HG03520 (cell line): Measurements from ENCODE around the gene SMTNL2.
"Not testable (repeated sequence)": the region's sequence is repeated elsewhere in the genome, so short reads cannot be mapped to it uniquely, and the experiment has no call there.

Experiments used
- ATAC-seq: cut with Tn5 transposase; IDR thresholded peaks from one replicate; pipeline ENCODE4 v1.9.1; 2021; ENCODE audit warnings: mild to moderate bottlenecking, moderate library complexity; ENCODE audit not compliant: unreplicated experiment

The SMTNL2 gene

DNA sequence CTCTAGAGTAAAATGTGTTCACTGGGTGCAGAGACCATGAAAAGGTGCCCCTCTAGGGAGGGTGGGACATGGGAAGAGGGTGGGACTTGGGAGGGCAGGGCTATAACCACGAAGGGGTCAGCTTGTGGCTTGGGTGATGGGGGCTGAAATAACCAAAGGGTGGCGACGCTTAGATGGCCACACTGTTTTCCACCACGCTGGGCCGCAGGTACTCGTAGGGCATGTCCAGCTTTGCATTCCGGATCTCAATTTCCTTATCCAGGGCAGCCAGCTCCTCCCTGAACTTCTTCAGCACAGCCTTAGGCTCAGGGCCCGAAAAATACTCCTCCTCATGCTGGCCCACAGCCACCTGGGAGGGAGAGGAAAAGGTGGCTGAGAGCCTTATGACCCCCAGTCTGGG lies 47.1 kb downstream of the SMTNL2 start:
- no peak for ATAC-seq

DNA sequence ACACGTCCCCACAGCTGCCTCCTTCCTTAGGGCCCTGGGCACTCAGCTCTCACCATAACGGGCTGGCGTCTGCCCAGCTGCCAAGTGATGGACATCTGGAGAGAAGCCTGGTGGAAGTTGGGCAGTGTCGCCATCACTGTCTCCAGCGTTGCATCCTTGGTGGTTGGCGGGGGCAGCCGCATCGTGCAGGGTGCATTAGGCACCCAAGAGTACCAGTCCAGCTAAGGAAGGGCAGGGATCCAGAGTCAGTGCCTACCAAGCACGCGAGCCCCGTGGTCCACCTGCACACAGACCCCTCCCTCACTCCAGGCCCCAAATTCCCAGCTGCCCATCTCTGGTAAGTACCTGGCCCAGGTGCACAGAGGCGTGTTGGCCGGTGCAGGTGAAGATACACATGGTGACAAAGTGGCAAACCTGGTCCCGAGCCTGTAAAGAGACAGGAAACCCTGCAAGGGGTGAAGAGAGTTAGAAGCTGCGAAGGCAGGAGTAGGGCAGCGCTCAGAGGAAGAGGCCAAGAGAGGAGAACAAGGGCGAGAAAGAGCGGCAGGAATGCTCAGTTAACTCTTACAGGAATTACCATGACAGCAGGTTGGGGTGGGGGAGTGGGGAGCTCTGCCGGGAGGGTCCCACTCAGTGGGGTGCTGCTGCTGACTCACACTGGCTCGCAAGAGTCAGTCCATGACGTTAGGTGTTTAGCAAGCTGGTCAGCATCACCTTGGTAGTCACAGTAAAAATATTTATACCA lies 47.7 kb downstream of the SMTNL2 start:
- ATAC-seq, result no peak

- no peak for ATAC-seq
Measured at GRCh38 chr17:4632581-4632920, 48.2 kb downstream of the SMTNL2 start.

GRCh38 chr17:4633643-4634042 lies 49.3 kb downstream of the SMTNL2 start:
- no peak for ATAC-seq

DNA sequence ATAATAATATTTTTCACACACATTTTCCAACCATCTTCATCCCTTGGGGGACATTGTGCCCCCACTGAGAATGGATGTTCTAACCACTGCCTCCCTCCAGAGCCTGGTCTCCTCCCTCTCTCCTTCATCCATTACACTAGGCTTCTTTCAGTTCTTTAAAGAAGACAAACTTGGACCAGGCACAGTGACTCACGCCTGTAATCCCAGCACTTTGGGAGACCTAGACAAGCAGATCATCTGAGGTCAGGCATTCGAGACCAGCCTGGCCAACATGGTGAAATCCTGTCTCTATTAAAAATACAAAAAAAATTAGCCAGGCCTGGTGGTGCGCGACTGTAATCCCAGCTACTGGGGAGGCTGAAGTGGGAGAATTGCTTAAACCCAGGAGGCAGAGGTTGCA lies 50.6 kb downstream of the SMTNL2 start:
- no peak for ATAC-seq

DNA sequence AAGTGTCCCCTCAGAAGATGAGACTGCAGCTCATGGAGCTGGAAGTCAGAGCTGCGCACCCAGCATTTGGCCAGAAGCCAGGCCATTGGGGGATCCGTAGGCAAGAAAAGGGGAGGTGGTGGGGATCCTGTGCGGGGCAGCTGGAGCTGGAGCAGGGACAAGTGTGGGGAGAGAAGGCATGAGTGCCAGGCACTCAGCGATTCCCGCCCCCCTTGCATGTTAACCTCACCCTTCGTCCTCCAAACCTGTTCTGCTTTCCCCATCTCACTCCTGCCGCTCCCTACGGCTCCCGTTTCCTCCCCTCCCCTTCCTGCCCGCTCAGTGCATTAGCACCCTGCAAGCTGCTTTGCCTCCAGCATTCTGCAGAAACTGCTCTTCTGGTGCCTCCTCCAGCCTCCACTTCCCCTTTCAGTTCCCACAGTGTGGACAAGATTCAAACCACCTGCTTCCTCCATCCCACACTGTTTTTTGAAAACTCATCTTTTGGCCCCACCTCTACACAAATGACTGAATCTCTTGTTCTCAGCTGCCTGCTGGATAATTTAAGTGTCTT lies 51.6 kb downstream of the SMTNL2 start:
- no peak for ATAC-seq

- ATAC-seq, result no peak
Measured at GRCh38 chr17:4636474-4637100, 52.3 kb downstream of the SMTNL2 start.

- ATAC-seq, result not testable (repeated sequence)
Measured at GRCh38 chr17:4638766-4639165, 54.4 kb downstream of the SMTNL2 start.

GRCh38 chr17:4639301-4640059 lies 55.2 kb downstream of the SMTNL2 start:
- ATAC-seq, result not testable (repeated sequence)

GRCh38 chr17:4640569-4641188 lies 56.4 kb downstream of the SMTNL2 start:
- ATAC-seq, result not testable (repeated sequence)

GRCh38 chr17:4641297-4642195 lies 57.2 kb downstream of the SMTNL2 start, which contains the start of gene ALOX15:
ALOX15 (minus strand) TSS chr17:4641678; CDS start chr17:4641651, 27 bp downstream.
- no peak for ATAC-seq

DNA sequence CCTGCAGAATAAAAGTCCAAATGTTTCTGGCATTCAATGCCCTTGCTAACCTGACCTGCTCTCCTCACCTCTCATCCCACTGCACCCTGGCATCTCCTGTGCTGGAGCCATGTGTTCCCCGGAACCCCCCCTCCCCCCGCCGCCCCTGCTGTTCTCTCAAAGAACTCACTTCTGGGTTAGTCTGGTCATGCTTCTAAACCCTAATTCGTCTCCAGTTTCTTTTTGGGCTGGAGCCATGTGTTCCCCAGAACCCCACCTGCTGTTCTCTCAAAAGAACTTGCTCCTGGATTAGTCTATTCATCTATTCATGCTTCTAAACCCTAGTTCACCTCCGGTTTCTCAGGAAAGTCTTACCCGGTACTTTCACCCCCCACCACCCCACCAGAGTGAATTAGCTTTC lies 58.0 kb downstream of the SMTNL2 start:
- no peak for ATAC-seq

DNA sequence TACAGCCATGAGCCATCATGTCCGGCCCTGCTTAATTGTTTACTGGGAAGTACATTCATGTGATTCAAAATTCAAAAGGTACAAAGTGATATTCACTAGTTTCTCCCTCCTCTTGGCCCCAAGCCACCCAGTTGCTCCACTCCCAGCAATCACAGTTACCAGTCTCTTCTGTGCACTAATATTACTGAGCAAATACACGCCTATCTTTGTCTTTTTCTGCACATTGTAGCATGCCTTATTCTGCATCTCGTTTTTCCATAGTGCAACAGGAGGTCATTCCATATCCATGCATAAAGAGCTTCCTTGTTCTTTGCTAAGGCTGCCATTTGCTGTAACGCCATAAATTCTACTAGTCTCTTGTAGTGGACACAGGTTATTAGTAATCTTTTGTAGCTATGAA lies 59.3 kb downstream of the SMTNL2 start:
- ATAC-seq, result no peak

GRCh38 chr17:4645642-4646041 lies 61.3 kb downstream of the SMTNL2 start:
- no peak for ATAC-seq

DNA sequence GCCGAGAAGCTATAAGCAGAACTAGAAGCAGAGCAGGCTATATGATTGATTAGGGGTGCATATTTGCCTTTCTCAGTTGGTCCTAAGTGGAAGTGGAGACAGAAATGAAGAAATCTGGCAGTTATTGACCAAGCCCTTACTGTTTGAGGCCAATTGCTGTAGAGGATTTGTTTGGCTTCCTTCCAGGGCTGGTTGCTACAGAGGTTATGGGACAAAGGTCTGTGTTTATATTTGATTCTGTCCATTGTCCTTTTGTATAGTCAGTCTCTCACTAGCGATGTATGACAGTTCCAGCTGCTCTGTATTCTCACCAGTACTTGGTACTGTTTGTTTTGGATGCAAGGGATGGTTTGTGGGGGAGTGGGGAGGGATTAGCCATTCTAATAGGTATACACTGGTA lies 64.4 kb downstream of the SMTNL2 start:
- ATAC-seq, result no peak

DNA sequence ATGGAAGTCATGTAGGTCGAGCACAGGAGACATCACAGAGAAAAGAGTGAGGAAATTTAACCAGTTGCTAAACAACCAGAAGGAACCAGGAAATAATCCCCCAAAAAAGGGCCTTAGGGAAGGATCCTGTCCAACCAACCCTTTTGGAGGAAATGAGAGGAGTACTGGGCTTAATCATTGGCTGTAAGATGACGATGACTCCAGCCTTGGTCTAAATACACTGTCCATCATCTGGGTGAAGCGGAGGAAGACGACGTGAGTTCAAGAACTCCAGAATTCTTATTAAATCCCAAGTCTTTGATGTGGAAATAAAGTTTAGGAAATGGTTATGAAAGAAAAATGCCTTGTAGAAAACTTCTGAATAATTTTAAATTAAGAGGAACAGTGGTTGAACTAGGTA lies 68.7 kb downstream of the SMTNL2 start:
- no peak for ATAC-seq

DNA sequence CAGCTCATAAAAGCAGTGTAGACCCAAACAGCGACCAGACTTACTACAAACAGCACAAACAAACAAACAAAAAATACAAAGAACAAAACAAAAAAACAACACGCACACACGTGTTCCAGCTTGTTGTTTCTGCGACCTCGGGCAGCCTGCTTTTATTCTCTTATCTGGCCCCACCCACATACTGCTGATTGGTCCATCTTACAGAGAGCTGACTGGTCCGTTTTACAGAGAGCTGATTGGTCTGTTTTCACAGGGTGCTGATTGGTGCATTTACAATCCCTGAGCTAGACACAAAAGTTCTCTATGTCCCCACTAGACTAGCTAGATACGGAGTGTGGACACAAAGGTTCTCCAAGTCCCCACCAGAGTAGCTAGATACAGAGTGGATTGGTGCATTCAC lies 71.6 kb downstream of the SMTNL2 start:
- not testable (repeated sequence) for ATAC-seq

GRCh38 chr17:4657678-4658077 lies 73.3 kb downstream of the SMTNL2 start:
- no peak for ATAC-seq
